GM12878 (cell line): ENCODE data around the gene MMP7. TPM values are rescaled to one million over a fixed set of nuclear protein-coding genes. Genes with fewer than 3 reads are reported as not detected.
A peak's percentile ranks its signal among the peaks of the same experiment; 100 is the strongest.

ENCODE experiments used
- ATAC-seq: fragments of 200-7000 bp; cut with Tn5 transposase; 3 replicates; pipeline ENCODE4 v1.9.1; 2020; ENCODE audit warnings: mild to moderate bottlenecking, moderate library complexity
- BruUV-seq: library from RNA; stranded (reverse); fragments of 400-500 nt; replicated peaks from 2 replicates; lab custom pipeline; 2021; lab: Mats Ljungman, UMichigan
- CTCF ChIA-PET: fragments of 300-600 bp; sonication (Branson Sonifier 250); formaldehyde crosslinking; extraction: SDS; loops from one replicate; lab custom pipeline; 2021; ENCODE audit warnings: inconsistent platforms; lab: Yijun Ruan, JAX
- POLR2A ChIA-PET: fragments of 350-600 bp; formaldehyde crosslinking; extraction: SDS; loops from one replicate; lab custom pipeline; 2021; ENCODE audit warnings: inconsistent platforms; lab: Charles Lee
- RAD21 ChIA-PET: fragments of 300-600 bp; sonication (Branson Sonifier 250); formaldehyde crosslinking; loops from one replicate; lab custom pipeline; 2023; ENCODE audit warnings: antibody characterized with exemption; ENCODE audit not compliant: unreplicated experiment; lab: Charles Lee
- SMC1A ChIA-PET: fragments of 300-600 bp; sonication (Branson Sonifier 250); formaldehyde crosslinking; loops from one replicate; lab custom pipeline; 2023; ENCODE audit not compliant: unreplicated experiment, uncharacterized antibody; lab: Charles Lee
- DNase-seq: peaks from one replicate; pipeline ENCODE4 v3.0.0-alpha.2; 2011; ENCODE audit warnings: low read depth, low spot score
- FAIRE-seq: peaks from 3 replicates; lab custom pipeline; 2011; peaks lifted over from hg19 to GRCh38; lab: Jason Lieb, UNC
- H2AFZ ChIP-seq: 2 replicates; pipeline ENCODE4 v1.6.0; 2011; ENCODE audit warnings: low read depth, low read length, control low read depth; ENCODE audit not compliant: control insufficient read depth
- H3K27ac ChIP-seq: 2 replicates; pipeline ENCODE4 v1.5.1; 2011; ENCODE audit warnings: control low read depth; ENCODE audit not compliant: control insufficient read depth, insufficient read depth
- H3K27me3 ChIP-seq, 2 experiments: replicated peaks in 1 of 2; 2 replicates each; pipeline versions ENCODE4 v1.6.0 to v1.6.1; 2011; ENCODE audit warnings: low read length in 1 of 2; ENCODE audit not compliant: control insufficient read depth in 2 of 2, insufficient read depth in 2 of 2
- H3K36me3 ChIP-seq, 2 experiments: 2 replicates each; pipeline ENCODE4 v1.5.1; 2011; ENCODE audit warnings: low read length in 1 of 2; ENCODE audit not compliant: control insufficient read depth in 2 of 2, insufficient read depth in 2 of 2
- H3K4me1 ChIP-seq: 2 replicates; pipeline ENCODE4 v1.6.1; 2011; ENCODE audit warnings: mild to moderate bottlenecking, low read length, moderate library complexity, mixed read lengths; ENCODE audit not compliant: control insufficient read depth, insufficient read depth
- H3K4me2 ChIP-seq: 2 replicates; pipeline ENCODE4 v1.6.0; 2011; ENCODE audit warnings: control low read depth; ENCODE audit not compliant: control insufficient read depth, insufficient read depth
- H3K4me3 ChIP-seq: fragments of 200-600 bp; sonication (generic); 2 replicates; pipeline ENCODE4 v1.5.1; 2016
- H3K79me2 ChIP-seq: 2 replicates; pipeline ENCODE4 v1.6.0; 2011; ENCODE audit warnings: low read length; ENCODE audit not compliant: control insufficient read depth, insufficient read depth
- H3K9ac ChIP-seq: 2 replicates; pipeline ENCODE4 v1.8.0; 2011; ENCODE audit warnings: low read length, control low read depth, mixed read lengths; ENCODE audit not compliant: control insufficient read depth, insufficient read depth
- H3K9me3 ChIP-seq: replicated peaks from 3 replicates; pipeline ENCODE4 v1.5.1; 2011; ENCODE audit warnings: mild to moderate bottlenecking, low read length; ENCODE audit not compliant: control insufficient read depth, insufficient read depth
- H4K20me1 ChIP-seq: 2 replicates; pipeline ENCODE4 v1.6.0; 2011; ENCODE audit not compliant: control insufficient read depth, insufficient read depth
- BRCA1 ChIP-seq: IDR thresholded peaks from 2 replicates; pipeline ENCODE4 v1.6.1; 2011; ENCODE audit warnings: low read depth, low read length, improper control_type of control experiment
- ELK1 ChIP-seq: IDR thresholded peaks from 2 replicates; pipeline ENCODE4 v1.6.1; 2012; ENCODE audit warnings: low read depth, low read length, improper control_type of control experiment
- IKZF2 ChIP-seq, 2 experiments: fragments of 450-650 bp; IDR thresholded peaks; 2 replicates each; pipeline ENCODE4 v1.6.1; 2017; ENCODE audit warnings: mild to moderate bottlenecking in 2 of 2, moderate library complexity in 2 of 2
- JUNB ChIP-seq: IDR thresholded peaks from 2 replicates; pipeline ENCODE4 v1.6.1; 2016; ENCODE audit warnings: antibody characterized with exemption, mild to moderate bottlenecking
- WGBS: methylation state at CpG from one replicate; pipeline ENCODE4 v1.1.6; 2016; ENCODE audit warnings: low lambda C conversion rate; ENCODE audit not compliant: insufficient replicate concordance, insufficient coverage; ENCODE audit errors: missing lambda C conversion rate; 5-methylcytosine and 5-hydroxymethylcytosine counted together
- in situ Hi-C: fragments of 300-500 bp; cut with MboI; formaldehyde crosslinking; loops from 9 replicates; pipeline ENCODE4 v1.14.3; 2018; ENCODE audit warnings: mixed read lengths
- intact Hi-C: fragments of 100-400 bp; cut with micrococcal nuclease; formaldehyde crosslinking; loops from one replicate; pipeline ENCODE4 v1.14.2; 2022; ENCODE audit not compliant: unreplicated experiment
- polyA plus RNA-seq, 11 experiments: library from polyadenylated mRNA; depleted of rRNA in 4 of 11; unstranded in 6 of 11; stranded (reverse) in 5 of 11; fragments of >200 nt; fragmentation: Nextera tagmentation in 4 of 11; fragmentation: Illumina TruSeq in 1 of 11; extraction: Ambion mirVana in 4 of 11; extraction: Trizol in 1 of 11; gene quantifications; 1 replicate in 1 of 11; 2 replicates in 10 of 11; pipeline versions ENCODE4 v1.2.1 to v1.2.3, GENCODE V29; 2011 to 2016; ENCODE audit warnings: inconsistent platforms in 2 of 11, missing spikeins in 2 of 11, low read depth in 1 of 11
- total RNA-seq, 4 experiments: library from RNA; depleted of rRNA in 3 of 4; stranded (reverse); fragments of >200 nt in 3 of 4; fragmentation: Illumina TruSeq in 1 of 4; extraction: Trizol in 1 of 4; gene quantifications; 2 replicates each; pipeline versions ENCODE4 v1.2.1 to v1.2.3, GENCODE V29; 2013 to 2021
- TF ChIP-seq, protein P1 (sequence below): fragments of 150-350 bp; IDR thresholded peaks from 2 replicates; pipeline ENCODE4 v1.6.1; 2016; ENCODE audit warnings: low read depth, low read length

MMP7 gene
- total and polyA plus RNA-seq, 10 of the 15 experiments (the other 5 are each of a cell fraction or from before 2014, with no cell fraction given), result 0.63 to 18.0 (median 1.1) TPM

DNA sequence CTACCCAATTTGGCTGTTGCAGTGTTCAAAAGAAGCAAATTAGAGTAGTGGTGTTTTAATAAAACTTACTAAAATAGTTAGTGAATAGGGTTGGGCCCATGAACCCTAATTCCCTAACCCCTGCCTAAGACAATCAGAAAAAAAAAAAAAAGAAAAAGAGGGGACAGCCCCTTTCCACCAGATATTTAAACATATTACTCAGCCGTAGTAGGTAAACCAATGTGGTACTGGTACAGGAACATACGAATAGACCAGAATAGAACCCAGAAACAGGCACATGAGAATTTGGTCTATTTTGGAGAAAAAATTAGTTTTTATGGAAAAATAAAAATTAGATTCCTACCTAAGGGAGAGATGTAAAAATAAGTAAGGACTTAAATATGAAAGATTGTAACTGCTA is 38.6 kb downstream of the MMP7 start:
- ChIA-PET RAD21 (interaction anchor here (0.7 to 3.6 kb wide), 10 partner anchors 13 to 198 kb away, joined by 3 to 25 read pairs (median 4); no protein-coding TSS in a partner anchor), CTCF (interaction anchor here (1.0 to 4.8 kb wide), 13 partner anchors 14 to 204 kb away, joined by 3 to 42 read pairs (median 10); no protein-coding TSS in a partner anchor), SMC1A (interaction anchor here (0.6 to 4.5 kb wide), 19 partner anchors 12 to 177 kb away, joined by 3 to 56 read pairs (median 4); no protein-coding TSS in a partner anchor), POLR2A (no interaction called here)
- Histone ChIP-seq H3K4me3 (no peak overlapping the region), H4K20me1 (no peaks in the 10 kb centered on the region), H3K9me3 (no peaks in the 10 kb centered on the region), H3K9ac (no peak overlapping the region), H2AFZ (no peak overlapping the region), H3K36me3 (no peaks in the 10 kb centered on the region), H3K4me2 (no peak overlapping the region), H3K4me1 (peaks cover 23% of the 10 kb centered on the region), H3K27ac (no peak overlapping the region), H3K79me2 (no peaks in the 10 kb centered on the region), H3K27me3 (0 out of 4 replicates have a peak, but pooled peaks cover 0 to 3% of the 10 kb centered on the region in 2 experiments)
- DNase-seq, result no peak
- in situ Hi-C loops, result loop anchor here (25.0 kb wide), 1 partner anchor 105 kb away; no protein-coding TSS in a partner anchor
- 53% methylated on average over 2 of the region's 2 CpGs for whole genome bisulfite sequencing
- TF ChIP-seq, protein P1, sequence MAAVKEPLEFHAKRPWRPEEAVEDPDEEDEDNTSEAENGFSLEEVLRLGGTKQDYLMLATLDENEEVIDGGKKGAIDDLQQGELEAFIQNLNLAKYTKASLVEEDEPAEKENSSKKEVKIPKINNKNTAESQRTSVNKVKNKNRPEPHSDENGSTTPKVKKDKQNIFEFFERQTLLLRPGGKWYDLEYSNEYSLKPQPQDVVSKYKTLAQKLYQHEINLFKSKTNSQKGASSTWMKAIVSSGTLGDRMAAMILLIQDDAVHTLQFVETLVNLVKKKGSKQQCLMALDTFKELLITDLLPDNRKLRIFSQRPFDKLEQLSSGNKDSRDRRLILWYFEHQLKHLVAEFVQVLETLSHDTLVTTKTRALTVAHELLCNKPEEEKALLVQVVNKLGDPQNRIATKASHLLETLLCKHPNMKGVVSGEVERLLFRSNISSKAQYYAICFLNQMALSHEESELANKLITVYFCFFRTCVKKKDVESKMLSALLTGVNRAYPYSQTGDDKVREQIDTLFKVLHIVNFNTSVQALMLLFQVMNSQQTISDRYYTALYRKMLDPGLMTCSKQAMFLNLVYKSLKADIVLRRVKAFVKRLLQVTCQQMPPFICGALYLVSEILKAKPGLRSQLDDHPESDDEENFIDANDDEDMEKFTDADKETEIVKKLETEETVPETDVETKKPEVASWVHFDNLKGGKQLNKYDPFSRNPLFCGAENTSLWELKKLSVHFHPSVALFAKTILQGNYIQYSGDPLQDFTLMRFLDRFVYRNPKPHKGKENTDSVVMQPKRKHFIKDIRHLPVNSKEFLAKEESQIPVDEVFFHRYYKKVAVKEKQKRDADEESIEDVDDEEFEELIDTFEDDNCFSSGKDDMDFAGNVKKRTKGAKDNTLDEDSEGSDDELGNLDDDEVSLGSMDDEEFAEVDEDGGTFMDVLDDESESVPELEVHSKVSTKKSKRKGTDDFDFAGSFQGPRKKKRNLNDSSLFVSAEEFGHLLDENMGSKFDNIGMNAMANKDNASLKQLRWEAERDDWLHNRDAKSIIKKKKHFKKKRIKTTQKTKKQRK, result no peak
- no peak for TF ChIP-seq BRCA1
- TF ChIP-seq ELK1, result no peak
- peak in 1 of 2 experiments; percentile 12; a peak in 1 of 4 replicates for TF ChIP-seq IKZF2 (IDR thresholded peaks at IDR 0.05)
- peak; percentile 32; the same call in 1 of the 2 replicates for TF ChIP-seq JUNB
- intact Hi-C loops, result loop anchor here (2.0 kb wide), 1 partner anchor 17 kb away; no protein-coding TSS in a partner anchor
- BruUV-seq, result no TSS peak
- no peak for FAIRE-seq
- ATAC-seq, result no peak
